KOPT-K1 (cell line): ENCODE measurements around the gene GRK3.
A peak's percentile ranks its signal among the peaks of the same experiment; 100 is the strongest.

Source experiments
- H3K27ac ChIP-seq: fragments of 200-600 bp; sonication (generic); 2 replicates; pipeline ENCODE4 v1.5.1; 2016; ENCODE audit warnings: antibody characterized with exemption, mild to moderate bottlenecking, low read depth, low read length; ENCODE audit not compliant: poor library complexity, severe bottlenecking
- H3K36me3 ChIP-seq: fragments of 200-600 bp; sonication (generic); 2 replicates; pipeline ENCODE4 v1.5.1; 2017; ENCODE audit warnings: antibody characterized with exemption, mild to moderate bottlenecking, low read length, moderate library complexity; ENCODE audit not compliant: insufficient read depth
- H3K9me3 ChIP-seq: fragments of 200-600 bp; sonication (generic); 2 replicates; pipeline ENCODE4 v1.5.1; 2017; ENCODE audit warnings: antibody characterized with exemption, low read length, mild to moderate bottlenecking; ENCODE audit not compliant: insufficient read depth, poor library complexity, severe bottlenecking

The GRK3 gene

GRCh38 chr22:25754527-25755202 is 190.2 kb downstream of the GRK3 start:
- Histone ChIP-seq H3K27ac (peak overlapping the region; percentile 61), H3K9me3 (peaks cover 4% of the 10 kb centered on the region), H3K36me3 (peaks cover 93% of the 10 kb centered on the region)

- Histone ChIP-seq H3K27ac (peak overlapping the region; percentile 61), H3K9me3 (peaks cover 9% of the 10 kb centered on the region), H3K36me3 (peaks cover 97% of the 10 kb centered on the region)
These were observed 193.2 kb downstream of the GRK3 start for GRCh38 chr22:25757686-25758085.

- Histone ChIP-seq H3K36me3 (peaks cover 99% of the 10 kb centered on the region), H3K27ac (no peak overlapping the region), H3K9me3 (peaks cover 9% of the 10 kb centered on the region)
These were observed 193.8 kb downstream of the GRK3 start for GRCh38 chr22:25758316-25758715.

- peaks cover 99% of the 10 kb centered on the region for H3K36me3 ChIP-seq
- H3K27ac ChIP-seq: no peak overlapping the region
- H3K9me3 ChIP-seq: peaks cover 23% of the 10 kb centered on the region
These were observed 195.4 kb downstream of the GRK3 start for GRCh38 chr22:25759825-25760231.

GRCh38 chr22:25760294-25760693 is 195.8 kb downstream of the GRK3 start:
- H3K36me3 ChIP-seq: peaks cover 99% of the 10 kb centered on the region
- H3K9me3 ChIP-seq: peaks cover 27% of the 10 kb centered on the region
- H3K27ac ChIP-seq: no peak overlapping the region

GRCh38 chr22:25760848-25761595 is 196.5 kb downstream of the GRK3 start:
- Histone ChIP-seq H3K9me3 (peaks cover 31% of the 10 kb centered on the region), H3K27ac (peak overlapping the region; percentile 26), H3K36me3 (peaks cover 99% of the 10 kb centered on the region)

GRCh38 chr22:25762147-25762546 is 197.7 kb downstream of the GRK3 start:
- Histone ChIP-seq H3K9me3 (peaks cover 42% of the 10 kb centered on the region), H3K27ac (peak overlapping the region; percentile 20), H3K36me3 (peaks cover 99% of the 10 kb centered on the region)

- H3K36me3 ChIP-seq: peaks cover 99% of the 10 kb centered on the region
- peaks cover 43% of the 10 kb centered on the region for H3K9me3 ChIP-seq
- no peak overlapping the region for H3K27ac ChIP-seq
These were observed 198.8 kb downstream of the GRK3 start for GRCh38 chr22:25763239-25763777.

GRCh38 chr22:25764270-25765015 is 200.0 kb downstream of the GRK3 start:
- Histone ChIP-seq H3K27ac (no peak overlapping the region), H3K9me3 (peaks cover 43% of the 10 kb centered on the region), H3K36me3 (peaks cover 100% of the 10 kb centered on the region)

- H3K27ac ChIP-seq: no peak overlapping the region
- H3K36me3 ChIP-seq: peaks cover 100% of the 10 kb centered on the region
- peaks cover 43% of the 10 kb centered on the region for H3K9me3 ChIP-seq
These were observed 200.5 kb downstream of the GRK3 start for GRCh38 chr22:25765016-25765367.

- Histone ChIP-seq H3K9me3 (peaks cover 43% of the 10 kb centered on the region), H3K27ac (no peak overlapping the region), H3K36me3 (peaks cover 100% of the 10 kb centered on the region)
These were observed 201.3 kb downstream of the GRK3 start for GRCh38 chr22:25765801-25766200.

GRCh38 chr22:25766418-25766817 is 201.9 kb downstream of the GRK3 start:
- H3K27ac ChIP-seq: peak overlapping the region; percentile 10
- peaks cover 100% of the 10 kb centered on the region for H3K36me3 ChIP-seq
- H3K9me3 ChIP-seq: peaks cover 43% of the 10 kb centered on the region

- H3K36me3 ChIP-seq: peaks cover 100% of the 10 kb centered on the region
- H3K9me3 ChIP-seq: peaks cover 19% of the 10 kb centered on the region
- H3K27ac ChIP-seq: peak overlapping the region; percentile 70
These were observed 205.9 kb downstream of the GRK3 start for GRCh38 chr22:25770333-25770732.

- peaks cover 100% of the 10 kb centered on the region for H3K36me3 ChIP-seq
- H3K27ac ChIP-seq: peak overlapping the region; percentile 70
- no peaks in the 10 kb centered on the region for H3K9me3 ChIP-seq
These were observed 207.8 kb downstream of the GRK3 start for GRCh38 chr22:25772288-25772687.

GRCh38 chr22:25774575-25775026 is 210.1 kb downstream of the GRK3 start:
- Histone ChIP-seq H3K27ac (peak overlapping the region; percentile 43), H3K36me3 (peaks cover 100% of the 10 kb centered on the region), H3K9me3 (no peaks in the 10 kb centered on the region)
